ENCODE measurements around the gene KRT34.

Gene KRT34

DNA sequence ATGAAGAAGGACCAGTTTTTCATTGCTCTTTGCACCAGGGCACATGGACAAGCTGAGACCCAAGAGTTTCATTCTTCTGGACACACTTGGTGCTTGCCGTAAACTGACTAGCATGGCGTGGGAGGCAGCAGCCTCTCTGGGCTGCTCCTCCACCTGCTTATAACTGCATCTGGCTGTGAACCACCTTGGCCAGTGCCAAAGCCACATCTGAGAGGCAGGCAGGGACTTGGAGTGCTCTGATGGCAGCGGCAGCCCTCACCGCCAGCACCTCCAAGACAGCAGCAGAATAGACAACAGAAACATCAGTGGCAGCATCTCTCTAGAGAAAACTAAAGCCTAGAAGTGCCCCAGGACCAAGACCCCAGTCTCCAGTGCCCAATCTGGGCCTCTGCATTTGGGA, 37.6 kb upstream of the KRT34 start (continued):
- TF ChIP-seq, protein P1, sequence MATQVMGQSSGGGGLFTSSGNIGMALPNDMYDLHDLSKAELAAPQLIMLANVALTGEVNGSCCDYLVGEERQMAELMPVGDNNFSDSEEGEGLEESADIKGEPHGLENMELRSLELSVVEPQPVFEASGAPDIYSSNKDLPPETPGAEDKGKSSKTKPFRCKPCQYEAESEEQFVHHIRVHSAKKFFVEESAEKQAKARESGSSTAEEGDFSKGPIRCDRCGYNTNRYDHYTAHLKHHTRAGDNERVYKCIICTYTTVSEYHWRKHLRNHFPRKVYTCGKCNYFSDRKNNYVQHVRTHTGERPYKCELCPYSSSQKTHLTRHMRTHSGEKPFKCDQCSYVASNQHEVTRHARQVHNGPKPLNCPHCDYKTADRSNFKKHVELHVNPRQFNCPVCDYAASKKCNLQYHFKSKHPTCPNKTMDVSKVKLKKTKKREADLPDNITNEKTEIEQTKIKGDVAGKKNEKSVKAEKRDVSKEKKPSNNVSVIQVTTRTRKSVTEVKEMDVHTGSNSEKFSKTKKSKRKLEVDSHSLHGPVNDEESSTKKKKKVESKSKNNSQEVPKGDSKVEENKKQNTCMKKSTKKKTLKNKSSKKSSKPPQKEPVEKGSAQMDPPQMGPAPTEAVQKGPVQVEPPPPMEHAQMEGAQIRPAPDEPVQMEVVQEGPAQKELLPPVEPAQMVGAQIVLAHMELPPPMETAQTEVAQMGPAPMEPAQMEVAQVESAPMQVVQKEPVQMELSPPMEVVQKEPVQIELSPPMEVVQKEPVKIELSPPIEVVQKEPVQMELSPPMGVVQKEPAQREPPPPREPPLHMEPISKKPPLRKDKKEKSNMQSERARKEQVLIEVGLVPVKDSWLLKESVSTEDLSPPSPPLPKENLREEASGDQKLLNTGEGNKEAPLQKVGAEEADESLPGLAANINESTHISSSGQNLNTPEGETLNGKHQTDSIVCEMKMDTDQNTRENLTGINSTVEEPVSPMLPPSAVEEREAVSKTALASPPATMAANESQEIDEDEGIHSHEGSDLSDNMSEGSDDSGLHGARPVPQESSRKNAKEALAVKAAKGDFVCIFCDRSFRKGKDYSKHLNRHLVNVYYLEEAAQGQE (tag by site-specific recombination; IDR thresholded peaks at IDR 0.05), result no peak
- TF ChIP-seq, protein P2, sequence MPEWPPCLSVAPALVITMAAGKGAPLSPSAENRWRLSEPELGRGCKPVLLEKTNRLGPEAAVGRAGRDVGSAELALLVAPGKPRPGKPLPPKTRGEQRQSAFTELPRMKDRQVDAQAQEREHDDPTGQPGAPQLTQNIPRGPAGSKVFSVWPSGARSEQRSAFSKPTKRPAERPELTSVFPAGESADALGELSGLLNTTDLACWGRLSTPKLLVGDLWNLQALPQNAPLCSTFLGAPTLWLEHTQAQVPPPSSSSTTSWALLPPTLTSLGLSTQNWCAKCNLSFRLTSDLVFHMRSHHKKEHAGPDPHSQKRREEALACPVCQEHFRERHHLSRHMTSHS (tag by site-specific recombination; IDR thresholded peaks at IDR 0.05), result no peak
- TF ChIP-seq, protein P3, sequence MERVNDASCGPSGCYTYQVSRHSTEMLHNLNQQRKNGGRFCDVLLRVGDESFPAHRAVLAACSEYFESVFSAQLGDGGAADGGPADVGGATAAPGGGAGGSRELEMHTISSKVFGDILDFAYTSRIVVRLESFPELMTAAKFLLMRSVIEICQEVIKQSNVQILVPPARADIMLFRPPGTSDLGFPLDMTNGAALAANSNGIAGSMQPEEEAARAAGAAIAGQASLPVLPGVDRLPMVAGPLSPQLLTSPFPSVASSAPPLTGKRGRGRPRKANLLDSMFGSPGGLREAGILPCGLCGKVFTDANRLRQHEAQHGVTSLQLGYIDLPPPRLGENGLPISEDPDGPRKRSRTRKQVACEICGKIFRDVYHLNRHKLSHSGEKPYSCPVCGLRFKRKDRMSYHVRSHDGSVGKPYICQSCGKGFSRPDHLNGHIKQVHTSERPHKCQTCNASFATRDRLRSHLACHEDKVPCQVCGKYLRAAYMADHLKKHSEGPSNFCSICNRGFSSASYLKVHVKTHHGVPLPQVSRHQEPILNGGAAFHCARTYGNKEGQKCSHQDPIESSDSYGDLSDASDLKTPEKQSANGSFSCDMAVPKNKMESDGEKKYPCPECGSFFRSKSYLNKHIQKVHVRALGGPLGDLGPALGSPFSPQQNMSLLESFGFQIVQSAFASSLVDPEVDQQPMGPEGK (tag by site-specific recombination; IDR thresholded peaks at IDR 0.05), result no peak
- TF ChIP-seq ZNF426 (tag by site-specific recombination; IDR thresholded peaks at IDR 0.05) (no peak), ZNF624 (tag by site-specific recombination; IDR thresholded peaks at IDR 0.05) (no peak), ZNF223 (tag by site-specific recombination; IDR thresholded peaks at IDR 0.05) (no peak), TCF7L2 (IDR thresholded peaks at IDR 0.05; ENCODE audit: borderline replicate concordance, low read depth, low read length) (no peak), ZNF324 (tag by site-specific recombination; IDR thresholded peaks at IDR 0.05) (no peak), ZNF19 (tag by site-specific recombination; IDR thresholded peaks at IDR 0.05; ENCODE audit: low read depth) (no peak), ZNF23 (tag by site-specific recombination; IDR thresholded peaks at IDR 0.05; ENCODE audit: borderline replicate concordance) (no peak)

DNA sequence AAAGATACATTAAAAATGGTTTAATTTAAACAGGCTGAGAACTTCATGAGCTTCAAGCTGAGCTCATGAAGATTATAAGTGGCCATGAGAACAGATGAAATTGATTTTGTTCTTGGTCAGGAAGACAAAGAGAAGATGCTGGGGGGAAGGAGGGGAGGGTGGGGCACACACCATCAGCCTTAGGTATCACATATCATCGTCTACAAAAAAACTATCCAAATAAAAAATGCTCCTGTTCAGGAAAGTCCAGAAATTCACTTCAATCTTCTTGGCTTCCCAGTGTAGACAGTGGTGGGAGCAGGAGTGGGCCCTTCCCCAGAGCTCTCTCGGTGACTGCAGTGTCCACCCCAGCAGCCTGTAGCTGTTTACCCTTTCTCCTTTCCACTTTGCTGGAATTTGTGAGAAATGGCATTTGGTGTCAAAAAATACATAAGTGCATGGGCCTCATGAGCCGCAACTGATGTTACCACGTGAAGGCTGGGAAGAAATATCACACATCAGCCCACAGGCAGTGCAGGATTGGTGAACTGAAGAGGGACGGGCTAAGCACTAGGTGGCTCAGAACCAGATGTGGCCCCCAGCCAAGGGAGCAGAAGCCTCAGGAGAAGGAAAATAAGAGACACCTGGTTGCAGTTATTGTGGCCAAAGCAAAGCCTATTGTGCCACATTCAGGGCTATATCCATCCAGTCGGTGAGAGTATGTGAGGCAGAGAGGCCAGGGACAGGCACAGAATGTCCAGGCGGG, 36.2 kb upstream of the KRT34 start:
- no peak overlapping the region for H3K4me3 ChIP-seq (ENCODE audit: low read depth, low read length)
- CTCF ChIA-PET, result interaction anchor here (0.5 to 2.5 kb wide), 24 partner anchors 8 to 502 kb away, joined by 3 to 10 read pairs (median 4); no protein-coding TSS in a partner anchor
- H3K4me1 ChIP-seq (ENCODE audit: control insufficient read depth, insufficient read depth, low read length), result no peaks in the 10 kb centered on the region
- POLR2A ChIA-PET, result no interaction called here
- TF ChIP-seq ZXDB (tag by site-specific recombination; IDR thresholded peaks at IDR 0.05), result no peak
- TF ChIP-seq, protein P4, sequence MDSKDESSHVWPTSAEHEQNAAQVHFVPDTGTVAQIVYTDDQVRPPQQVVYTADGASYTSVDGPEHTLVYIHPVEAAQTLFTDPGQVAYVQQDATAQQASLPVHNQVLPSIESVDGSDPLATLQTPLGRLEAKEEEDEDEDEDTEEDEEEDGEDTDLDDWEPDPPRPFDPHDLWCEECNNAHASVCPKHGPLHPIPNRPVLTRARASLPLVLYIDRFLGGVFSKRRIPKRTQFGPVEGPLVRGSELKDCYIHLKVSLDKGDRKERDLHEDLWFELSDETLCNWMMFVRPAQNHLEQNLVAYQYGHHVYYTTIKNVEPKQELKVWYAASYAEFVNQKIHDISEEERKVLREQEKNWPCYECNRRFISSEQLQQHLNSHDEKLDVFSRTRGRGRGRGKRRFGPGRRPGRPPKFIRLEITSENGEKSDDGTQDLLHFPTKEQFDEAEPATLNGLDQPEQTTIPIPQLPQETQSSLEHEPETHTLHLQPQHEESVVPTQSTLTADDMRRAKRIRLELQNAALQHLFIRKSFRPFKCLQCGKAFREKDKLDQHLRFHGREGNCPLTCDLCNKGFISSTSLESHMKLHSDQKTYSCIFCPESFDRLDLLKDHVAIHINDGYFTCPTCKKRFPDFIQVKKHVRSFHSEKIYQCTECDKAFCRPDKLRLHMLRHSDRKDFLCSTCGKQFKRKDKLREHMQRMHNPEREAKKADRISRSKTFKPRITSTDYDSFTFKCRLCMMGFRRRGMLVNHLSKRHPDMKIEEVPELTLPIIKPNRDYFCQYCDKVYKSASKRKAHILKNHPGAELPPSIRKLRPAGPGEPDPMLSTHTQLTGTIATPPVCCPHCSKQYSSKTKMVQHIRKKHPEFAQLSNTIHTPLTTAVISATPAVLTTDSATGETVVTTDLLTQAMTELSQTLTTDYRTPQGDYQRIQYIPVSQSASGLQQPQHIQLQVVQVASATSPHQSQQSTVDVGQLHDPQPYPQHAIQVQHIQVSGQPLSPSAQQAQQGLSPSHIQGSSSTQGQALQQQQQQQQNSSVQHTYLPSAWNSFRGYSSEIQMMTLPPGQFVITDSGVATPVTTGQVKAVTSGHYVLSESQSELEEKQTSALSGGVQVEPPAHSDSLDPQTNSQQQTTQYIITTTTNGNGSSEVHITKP (tag by site-specific recombination; IDR thresholded peaks at IDR 0.05), result no peak
- TF ChIP-seq ZNF670 (tag by site-specific recombination; IDR thresholded peaks at IDR 0.05; ENCODE audit: low read depth), result no peak
- no peak for TF ChIP-seq ZNF24 (tag by site-specific recombination; IDR thresholded peaks at IDR 0.05)
- H3K27ac ChIP-seq (ENCODE audit: extremely low read depth, low read depth, low read length), result no peak overlapping the region
- H3K36me3 ChIP-seq (ENCODE audit: control insufficient read depth in 2 of 2, insufficient read depth in 1 of 2, low read length in 2 of 2), result no peaks in the 10 kb centered on the region
- no peaks in the 10 kb centered on the region for H3K9me3 ChIP-seq (ENCODE audit: control insufficient read depth, insufficient read depth, low read depth, low read length)

All from HEK293 (cell line).